Measurements from ENCODE around the gene NPTXR. TPM values are rescaled to one million over a fixed set of nuclear protein-coding genes. Genes with fewer than 3 reads are reported as not detected.

The NPTXR gene
- total RNA-seq, 1 experiment from 2014 or later: 129 TPM

GRCh38 chr22:38840129-38840528 lies 3.7 kb downstream of the NPTXR start:
- no TSS peak for BruUV-seq (replicated peaks)
- ChIA-PET POLR2A (ENCODE audit: low non-redundant PET) (interaction anchor here (0.6 kb wide), 1 partner anchor 20 kb away, joined by 4 read pairs; no protein-coding TSS in a partner anchor), CTCF (no interaction called here)
- peak overlapping the region; percentile 98 for H3K4me3 ChIP-seq (ENCODE audit: low read depth, low read length, poor library complexity, severe bottlenecking)
- H3K4me1 ChIP-seq (ENCODE audit: insufficient read depth, low read length, poor library complexity, severe bottlenecking): peaks cover 33% of the 10 kb centered on the region
- intact Hi-C loops (cut with micrococcal nuclease; ENCODE audit: unreplicated experiment): no loop called here
- H3K9me3 ChIP-seq (ENCODE audit: low read depth, low read length, poor library complexity, severe bottlenecking): no peaks in the 10 kb centered on the region
- DNase-seq (ENCODE audit: low spot score): no peak
- TF ChIP-seq CTCF (conservative IDR thresholded peaks at IDR 0.05; ENCODE audit: low read depth, low read length): no peak
- no peak for TF ChIP-seq EZH2 (IDR thresholded peaks at IDR 0.05; ENCODE audit: borderline replicate concordance, low read depth, low read length, poor library complexity, severe bottlenecking)
- peaks cover 6% of the 10 kb centered on the region for H3K36me3 ChIP-seq (ENCODE audit: insufficient read depth, low read length, poor library complexity, severe bottlenecking)
- H3K27me3 ChIP-seq (replicated peaks; ENCODE audit: insufficient read depth, low read depth, low read length, poor library complexity): no peaks in the 10 kb centered on the region
- H3K27ac ChIP-seq (ENCODE audit: low read depth, low read length, poor library complexity, severe bottlenecking): peak overlapping the region; percentile 31

- no peak for TF ChIP-seq CTCF (conservative IDR thresholded peaks at IDR 0.05; ENCODE audit: low read depth, low read length)
- TF ChIP-seq EZH2 (IDR thresholded peaks at IDR 0.05; ENCODE audit: borderline replicate concordance, low read depth, low read length, poor library complexity, severe bottlenecking): no peak
- POLR2A ChIA-PET (ENCODE audit: low non-redundant PET): no interaction called here
Measured at GRCh38 chr22:38839686-38840085, 4.1 kb downstream of the NPTXR start.

GRCh38 chr22:38837414-38837928 lies 6.4 kb downstream of the NPTXR start:
- DNase-seq (ENCODE audit: low spot score): no peak
- no peak overlapping the region for H3K4me3 ChIP-seq (ENCODE audit: low read depth, low read length, poor library complexity, severe bottlenecking)
- peaks cover 38% of the 10 kb centered on the region for H3K4me1 ChIP-seq (ENCODE audit: insufficient read depth, low read length, poor library complexity, severe bottlenecking)
- no TSS peak for BruUV-seq (replicated peaks)
- H3K27ac ChIP-seq (ENCODE audit: low read depth, low read length, poor library complexity, severe bottlenecking): no peak overlapping the region
- ChIA-PET POLR2A (ENCODE audit: low non-redundant PET) (no interaction called here), CTCF (interaction anchor here (1.1 kb wide), 1 partner anchor 68 kb away, joined by 3 read pairs; no protein-coding TSS in a partner anchor)
- H3K9me3 ChIP-seq (ENCODE audit: low read depth, low read length, poor library complexity, severe bottlenecking): no peaks in the 10 kb centered on the region
- H3K27me3 ChIP-seq (replicated peaks; ENCODE audit: insufficient read depth, low read depth, low read length, poor library complexity): no peaks in the 10 kb centered on the region
- H3K36me3 ChIP-seq (ENCODE audit: insufficient read depth, low read length, poor library complexity, severe bottlenecking): peaks cover 9% of the 10 kb centered on the region
- TF ChIP-seq EZH2 (IDR thresholded peaks at IDR 0.05; ENCODE audit: borderline replicate concordance, low read depth, low read length, poor library complexity, severe bottlenecking): no peak
- no peak for TF ChIP-seq CTCF (conservative IDR thresholded peaks at IDR 0.05; ENCODE audit: low read depth, low read length)
- intact Hi-C loops (cut with micrococcal nuclease; ENCODE audit: unreplicated experiment): no loop called here

More at GRCh38 chr22:38839686-38840085, 4.1 kb downstream of the NPTXR start:
- intact Hi-C loops (cut with micrococcal nuclease; ENCODE audit: unreplicated experiment): no loop called here
- H3K4me3 ChIP-seq (ENCODE audit: low read depth, low read length, poor library complexity, severe bottlenecking): no peak overlapping the region
- H3K9me3 ChIP-seq (ENCODE audit: low read depth, low read length, poor library complexity, severe bottlenecking): no peaks in the 10 kb centered on the region
- peak overlapping the region; percentile 31 for H3K27ac ChIP-seq (ENCODE audit: low read depth, low read length, poor library complexity, severe bottlenecking)
- CTCF ChIA-PET: no interaction called here
- H3K4me1 ChIP-seq (ENCODE audit: insufficient read depth, low read length, poor library complexity, severe bottlenecking): peaks cover 33% of the 10 kb centered on the region
- no peaks in the 10 kb centered on the region for H3K27me3 ChIP-seq (replicated peaks; ENCODE audit: insufficient read depth, low read depth, low read length, poor library complexity)
- no peak for DNase-seq (ENCODE audit: low spot score)
- BruUV-seq (replicated peaks): no TSS peak
- peaks cover 9% of the 10 kb centered on the region for H3K36me3 ChIP-seq (ENCODE audit: insufficient read depth, low read length, poor library complexity, severe bottlenecking)
